ENCODE data around the gene PKNOX2. TPM values are rescaled to one million over a fixed set of nuclear protein-coding genes. Genes with fewer than 3 reads are reported as not detected.

The PKNOX2 gene
- total and polyA plus RNA-seq, 9 of the 15 experiments (the other 6 are each of a cell fraction or from before 2014, with no cell fraction given) = not detected

GRCh38 chr11:125350206-125351032 is 185.9 kb downstream of the PKNOX2 start:
- peaks cover 0 to 12% of the 10 kb centered on the region in 2 experiments; a peak in 2 of 5 replicates for H3K4me1 ChIP-seq (replicated peaks in 1 of 2; ENCODE audit: control insufficient read depth in 2 of 2, insufficient read depth in 2 of 2, low read length in 2 of 2)
- H2AFZ ChIP-seq (ENCODE audit: low read depth, low read length) = no peak overlapping the region
- H3K4me3 ChIP-seq = no peak overlapping the region
- ATAC-seq (no peak), FAIRE-seq (no peak), DNase-seq (ENCODE audit: extremely low read depth in 1 of 4, low spot score in 3 of 4) (no peak)
- TF ChIP-seq NCOA2 (IDR thresholded peaks at IDR 0.05; ENCODE audit: partially characterized antibody in 2 of 2) (no peak), ZNF592 (IDR thresholded peaks at IDR 0.05) (no peak), HNRNPUL1 (IDR thresholded peaks at IDR 0.05; ENCODE audit: low read length) (no peak), KLF1 (tag; IDR thresholded peaks at IDR 0.05) (no peak), GABPA (tag; conservative IDR thresholded peaks at IDR 0.05; ENCODE audit: low read depth) (no peak), TFAP4 (CRISPR knock-in tag; IDR thresholded peaks at IDR 0.05; ENCODE audit: borderline replicate concordance) (no peak), ZFPM2 (CRISPR knock-in tag; IDR thresholded peaks at IDR 0.05) (no peak), MTA1 (IDR thresholded peaks at IDR 0.05; ENCODE audit: borderline replicate concordance) (no peak)
- TF ChIP-seq, protein P1, sequence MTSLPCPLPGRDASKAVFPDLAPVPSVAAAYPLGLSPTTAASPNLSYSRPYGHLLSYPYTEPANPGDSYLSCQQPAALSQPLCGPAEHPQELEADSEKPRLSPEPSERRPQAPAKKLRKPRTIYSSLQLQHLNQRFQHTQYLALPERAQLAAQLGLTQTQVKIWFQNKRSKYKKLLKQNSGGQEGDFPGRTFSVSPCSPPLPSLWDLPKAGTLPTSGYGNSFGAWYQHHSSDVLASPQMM (CRISPR knock-in tag; IDR thresholded peaks at IDR 0.05) = no peak
- no peak overlapping the region for H3K27ac ChIP-seq (ENCODE audit: extremely low read depth, low read depth, low read length)
- CTCF ChIA-PET (ENCODE audit: low intra/inter-chr PET ratio) = no interaction called here
- H3K9me3 ChIP-seq (replicated peaks; ENCODE audit: control insufficient read depth, insufficient read depth, low read depth, low read length) = no peaks in the 10 kb centered on the region
- WGBS (ENCODE audit: insufficient coverage, low coverage, missing lambda C conversion rate) = 10% methylated on average over 15 of the region's 21 CpGs
- no peaks in the 10 kb centered on the region for H3K9me1 ChIP-seq (ENCODE audit: control insufficient read depth, insufficient read depth, low read length)
- H4K20me1 ChIP-seq (replicated peaks; ENCODE audit: control insufficient read depth, insufficient read depth, low read length) = no peaks in the 10 kb centered on the region
- intact Hi-C loops (cut with micrococcal nuclease) (loop anchor here (10.0 kb wide), 1 partner anchor 54 kb away; no protein-coding TSS in a partner anchor), in situ Hi-C loops (cut with MboI) (no loop called here)
- no peak overlapping the region for H3K9ac ChIP-seq (ENCODE audit: insufficient read depth in 1 of 2, low read depth in 2 of 2, low read length in 2 of 2)
- no peak overlapping the region for H3K4me2 ChIP-seq (ENCODE audit: insufficient read depth, low read length)
- POLR2A ChIA-PET = interaction anchor here (0.6 to 1.1 kb wide), 2 partner anchors 8 to 12 kb away, joined by 3 read pairs; no protein-coding TSS in a partner anchor
- H3K27me3 ChIP-seq (ENCODE audit: control insufficient read depth in 2 of 2, insufficient read depth in 2 of 2, low read length in 2 of 2) = peaks cover 20 to 68% of the 10 kb centered on the region in 2 experiments; a peak in 4 of 5 replicates
- no TSS peak for BruUV-seq (replicated peaks)
- no peaks in the 10 kb centered on the region for H3K36me3 ChIP-seq (ENCODE audit: control insufficient read depth, insufficient read depth, low read length)
- no peaks in the 10 kb centered on the region for H3K79me2 ChIP-seq (ENCODE audit: control insufficient read depth, insufficient read depth, low read length)
